ENCODE results near the gene KIAA1549.

GRCh38 chr7:138853448-138853847 lies 127.7 kb downstream of the KIAA1549 start:
- no peak for TF ChIP-seq CTCF (IDR thresholded peaks at IDR 0.05)
- no peak for TF ChIP-seq POLR2A (IDR thresholded peaks at IDR 0.05)
- TF ChIP-seq EP300 (IDR thresholded peaks at IDR 0.05) = no peak

Data from gastroesophageal sphincter (tissue), 3 donors.